HG03175 (cell line): ENCODE measurements around the gene RPTOR.

Experiments used
- ATAC-seq: cut with Tn5 transposase; IDR thresholded peaks from one replicate; pipeline ENCODE4 v1.9.1; 2021; ENCODE audit warnings: mild to moderate bottlenecking, moderate library complexity; ENCODE audit not compliant: unreplicated experiment

Gene RPTOR

DNA sequence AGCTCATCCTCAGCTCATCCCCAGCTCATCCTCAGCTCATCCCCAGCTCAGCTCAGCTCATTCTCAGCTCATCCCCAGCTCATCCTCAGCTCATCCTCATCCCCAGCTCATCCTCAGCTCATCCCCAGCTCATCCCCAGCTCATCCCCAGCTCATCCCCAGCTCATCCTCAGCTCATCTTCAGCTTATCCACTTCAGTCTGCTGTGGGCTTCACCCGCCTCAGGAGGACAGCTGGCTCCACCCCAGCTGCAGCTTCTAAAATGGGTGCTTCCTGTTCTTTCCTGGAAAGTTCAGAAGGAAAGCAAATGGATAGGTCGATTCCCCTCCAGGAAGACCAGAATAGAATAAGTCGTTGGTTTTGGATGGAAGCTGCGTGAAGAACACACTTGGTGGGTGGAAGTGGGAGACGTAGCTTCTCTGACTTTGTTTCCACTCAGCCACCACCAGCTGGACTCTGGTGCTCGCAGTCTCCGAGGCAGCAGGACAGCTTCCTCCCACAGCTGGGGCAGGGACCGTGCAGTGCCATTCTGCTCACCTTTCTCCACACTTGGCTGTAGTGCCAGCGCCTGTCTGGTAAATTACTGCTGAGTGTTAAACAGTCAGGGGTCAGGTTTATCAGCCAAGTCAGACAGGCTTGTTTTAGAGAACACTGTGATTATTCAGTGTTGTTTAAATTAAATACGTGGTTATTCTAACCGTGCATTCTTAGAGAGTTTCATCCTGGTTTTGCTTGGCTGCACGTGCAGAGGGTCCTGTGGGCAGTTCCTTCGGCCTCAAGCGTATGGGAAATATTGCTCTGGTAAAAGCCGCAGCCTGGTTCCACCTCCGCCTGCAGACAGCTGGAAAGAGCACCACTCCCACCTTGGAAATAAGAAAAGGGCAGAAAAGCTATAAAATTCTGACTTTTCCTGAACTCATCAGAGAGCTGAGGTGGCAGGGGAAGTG, 386.0 kb downstream of the RPTOR start:
- no peak for ATAC-seq

DNA sequence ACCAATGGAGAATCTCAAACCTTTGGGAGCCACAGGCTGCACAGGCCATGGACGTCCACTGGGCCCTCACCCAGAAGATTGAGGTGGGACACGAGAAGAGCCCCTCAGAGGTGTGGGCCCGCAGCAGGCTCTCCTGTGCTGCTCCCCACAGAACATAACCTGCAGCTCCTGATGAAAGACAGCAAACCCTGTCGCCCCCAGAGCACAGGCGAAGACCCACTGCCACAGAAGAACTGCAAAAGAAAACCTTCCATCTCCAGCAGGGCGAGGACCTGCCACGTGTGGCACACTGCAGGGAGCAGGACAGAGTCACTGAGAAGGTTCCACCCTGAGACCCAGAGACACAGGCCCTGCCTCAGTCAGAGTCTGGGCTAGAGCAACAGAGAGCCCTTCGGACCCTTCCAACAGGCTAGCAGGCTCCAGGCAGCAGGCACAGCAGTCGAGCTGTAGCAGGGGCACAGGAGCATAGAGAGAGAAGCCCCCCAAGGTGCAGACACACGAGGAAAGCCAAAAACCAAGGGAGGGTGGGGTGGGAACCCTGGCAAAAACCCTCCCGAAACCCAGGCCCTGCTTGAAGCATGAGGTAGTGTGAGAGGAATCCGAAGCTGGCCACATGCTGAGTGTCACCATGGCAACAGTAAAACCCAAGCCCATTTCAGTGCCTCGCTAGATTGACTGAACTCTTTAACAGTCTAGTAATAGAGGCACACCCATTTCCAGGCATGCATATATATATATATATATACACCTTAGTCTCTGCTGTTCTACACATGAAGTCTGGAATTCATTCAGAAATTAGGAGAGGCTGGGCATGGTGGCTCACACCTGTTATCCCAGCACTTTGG, 387.0 kb downstream of the RPTOR start:
- ATAC-seq, result no peak

DNA sequence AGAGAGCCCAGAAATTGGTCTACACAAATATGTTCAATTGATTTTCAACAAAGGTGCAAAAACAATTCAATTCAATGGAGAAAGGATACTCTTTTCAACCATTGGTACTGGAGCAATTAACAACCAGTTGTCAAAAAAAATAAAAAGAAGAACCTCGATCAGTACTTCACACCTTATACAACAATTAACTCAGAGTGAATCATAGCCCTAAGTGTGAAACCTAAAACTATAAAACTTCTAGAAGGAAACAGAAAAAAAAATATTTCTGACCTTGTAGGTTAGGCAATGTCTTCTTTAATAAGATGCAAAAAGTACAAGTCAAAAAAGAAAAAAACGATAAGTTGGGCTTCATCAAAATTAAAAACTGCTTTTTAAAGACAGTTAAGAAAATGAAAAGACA, 390.9 kb downstream of the RPTOR start:
- no peak for ATAC-seq

- no peak for ATAC-seq
These were observed 391.6 kb downstream of the RPTOR start for GRCh38 chr17:80936218-80936617.

GRCh38 chr17:80936723-80937122, 392.1 kb downstream of the RPTOR start:
- ATAC-seq, result no peak

- ATAC-seq, result no peak
These were observed 393.1 kb downstream of the RPTOR start for GRCh38 chr17:80937462-80938381.

- ATAC-seq, result no peak
These were observed 393.9 kb downstream of the RPTOR start for GRCh38 chr17:80938556-80938955.

GRCh38 chr17:80939151-80940145, 394.8 kb downstream of the RPTOR start:
- ATAC-seq, result no peak

- no peak for ATAC-seq
These were observed 395.8 kb downstream of the RPTOR start for GRCh38 chr17:80940171-80941123.

GRCh38 chr17:80941171-80941570, 396.5 kb downstream of the RPTOR start:
- no peak for ATAC-seq

DNA sequence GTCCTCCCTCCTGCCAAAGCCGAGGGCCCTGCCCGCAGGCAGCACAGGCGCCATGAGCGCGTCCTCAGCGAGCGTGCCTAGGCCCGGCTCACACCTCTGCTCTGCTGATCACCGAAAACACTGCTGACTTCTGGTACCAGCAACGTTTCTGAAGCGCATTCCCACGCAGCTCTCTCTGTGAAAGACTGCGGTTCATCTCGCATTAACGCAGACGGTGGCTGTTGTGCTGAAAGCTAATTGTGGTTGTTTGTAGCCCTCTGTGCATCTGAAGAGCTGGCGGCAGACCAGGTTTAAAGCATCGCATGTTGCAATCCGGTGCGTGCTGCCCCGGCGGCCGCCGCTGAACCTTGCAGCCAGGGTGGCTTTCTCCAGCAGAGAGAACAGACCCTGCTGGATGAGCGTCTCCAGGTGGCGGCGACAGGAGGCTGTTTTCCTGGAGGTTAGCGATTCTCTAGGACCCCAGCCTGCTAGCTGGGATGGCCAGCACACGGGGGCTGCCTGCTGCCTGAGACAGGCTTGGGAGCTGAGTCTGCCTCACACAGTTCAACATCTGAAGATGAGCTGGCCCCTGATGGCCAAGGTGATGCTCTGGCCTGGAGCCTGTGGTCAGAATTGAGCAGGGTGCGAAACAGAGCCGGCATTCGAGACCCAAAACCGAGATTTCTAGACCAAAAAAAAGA, 397.2 kb downstream of the RPTOR start:
- ATAC-seq, result no peak

DNA sequence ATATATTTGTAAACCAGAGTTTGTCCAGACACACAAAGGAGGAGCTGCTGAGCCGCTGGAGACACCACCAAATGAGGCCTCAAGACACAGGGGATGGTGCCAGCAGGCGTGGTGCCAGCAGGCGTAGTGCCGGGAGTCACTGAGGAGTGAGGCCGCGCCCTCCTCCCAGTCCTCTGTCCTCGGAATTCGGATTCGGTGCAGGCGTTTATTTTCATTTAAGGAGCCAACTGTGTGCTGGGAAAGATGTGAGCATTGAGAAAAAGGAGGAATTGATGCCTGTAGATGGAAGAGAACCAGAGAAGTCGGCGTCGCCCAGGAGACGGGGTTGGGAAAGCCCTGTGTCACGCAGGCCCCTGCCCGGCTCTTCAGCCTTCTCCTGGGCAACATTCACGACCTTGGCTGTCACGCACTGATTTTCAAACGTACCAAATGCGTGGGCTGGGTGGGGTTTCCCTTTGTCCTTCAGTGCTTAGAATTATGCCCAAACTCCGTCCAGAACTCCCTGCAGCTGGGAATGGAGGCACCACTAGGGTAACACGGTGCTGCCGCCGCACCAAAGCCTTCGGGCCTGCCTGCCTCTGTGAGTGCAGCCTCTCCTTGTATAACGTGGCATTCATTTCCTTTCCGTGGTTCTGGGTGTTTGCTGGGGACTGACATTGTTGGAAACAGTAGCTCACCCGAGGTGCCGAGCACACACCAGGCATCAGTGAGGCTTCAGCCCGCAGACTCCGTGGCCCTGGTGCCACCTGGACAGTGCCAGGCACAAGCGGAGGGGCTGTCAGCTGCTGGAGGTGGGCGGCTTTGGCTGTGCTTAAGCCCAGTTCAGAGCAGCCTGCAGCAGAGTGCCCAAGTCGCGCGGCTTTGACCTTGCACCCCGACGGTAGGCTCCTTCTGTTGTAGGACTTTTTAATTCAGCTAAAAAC, 398.0 kb downstream of the RPTOR start:
- ATAC-seq, result no peak

- ATAC-seq, result no peak
These were observed 398.9 kb downstream of the RPTOR start for GRCh38 chr17:80943346-80944145.

DNA sequence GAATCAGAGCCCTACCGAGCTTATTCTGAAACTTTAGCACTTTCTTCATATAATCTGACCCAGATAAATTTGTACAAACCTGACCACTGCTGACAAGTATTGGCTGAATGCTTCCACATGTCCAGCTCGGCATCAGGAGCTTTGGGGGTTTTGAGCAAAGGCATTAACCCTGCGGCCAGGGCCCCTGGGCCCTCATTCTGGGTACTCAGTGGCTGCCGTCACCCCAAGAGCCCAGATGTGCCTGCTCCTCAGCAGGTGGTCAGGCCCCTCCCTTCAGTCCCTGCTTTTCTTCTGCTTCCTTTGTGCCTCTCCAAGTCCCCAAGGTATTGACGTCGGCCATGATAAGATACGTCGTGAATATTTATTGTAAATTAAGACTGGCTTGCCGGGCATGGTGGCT, 399.7 kb downstream of the RPTOR start:
- no peak for ATAC-seq

GRCh38 chr17:80945736-80946135, 401.1 kb downstream of the RPTOR start:
- ATAC-seq, result no peak

GRCh38 chr17:80946449-80946848, 401.8 kb downstream of the RPTOR start:
- no peak for ATAC-seq
